ENCODE measurements around the gene FOXJ1. TPM values are rescaled to one million over a fixed set of nuclear protein-coding genes. Genes with fewer than 3 reads are reported as not detected.

The FOXJ1 gene
- total RNA-seq, 1 experiment from 2014 or later, result 0.26 TPM

DNA sequence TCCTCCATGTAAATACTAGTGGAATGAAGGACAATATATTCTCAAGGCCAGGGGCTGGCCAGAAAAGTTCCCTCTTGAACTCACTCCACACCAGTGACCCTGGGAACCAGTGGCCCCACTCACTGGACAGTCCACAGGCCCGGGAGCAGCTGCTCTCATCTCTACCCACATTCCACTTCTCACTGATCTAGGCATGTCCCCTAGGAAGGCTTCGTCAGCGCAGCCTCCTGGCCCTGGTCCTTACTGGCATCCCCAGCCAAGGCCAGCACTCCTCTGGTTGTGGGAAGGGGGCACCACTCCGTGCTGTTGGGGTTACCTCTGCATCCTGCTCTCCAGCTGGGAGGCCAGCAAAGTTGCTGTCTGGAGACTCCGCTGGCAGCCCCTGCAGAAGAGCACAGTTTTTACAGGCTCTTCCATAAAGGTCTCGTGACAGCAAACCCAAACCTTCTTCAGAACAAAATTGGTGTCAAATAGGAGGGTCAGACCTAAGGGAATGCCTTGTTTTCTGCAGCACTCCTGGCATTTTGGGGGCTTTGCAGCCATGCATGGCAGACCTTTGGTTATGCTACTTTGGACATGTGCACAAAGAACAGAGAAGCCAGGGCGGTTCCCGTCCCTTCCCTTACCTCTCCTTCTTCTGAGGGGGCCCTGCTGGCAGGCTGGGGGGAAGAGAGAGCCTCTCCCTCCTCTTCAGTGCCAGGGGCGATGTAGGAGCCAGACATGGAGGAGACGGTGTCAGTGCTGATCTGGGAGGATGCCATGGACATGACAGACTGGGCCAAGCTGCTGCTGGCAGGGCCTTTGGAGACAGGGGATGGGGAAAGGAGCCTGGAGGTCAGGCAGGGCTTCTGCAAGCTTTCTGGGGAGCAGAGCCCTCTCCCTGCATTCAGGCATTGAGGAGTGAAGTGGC, 14.1 kb upstream of the FOXJ1 start:
- Histone ChIP-seq H2AFZ (ENCODE audit: low read length) (no peak overlapping the region), H3K4me3 (ENCODE audit: low read length) (no peak overlapping the region), H3K9ac (ENCODE audit: low read length) (no peak overlapping the region), H3K4me1 (ENCODE audit: insufficient read depth, low read length) (no peaks in the 10 kb centered on the region; the same call in 1 of the 2 replicates), H3K79me2 (ENCODE audit: low read length) (no peaks in the 10 kb centered on the region), H3K36me3 (ENCODE audit: low read depth, low read length) (no peaks in the 10 kb centered on the region), H3K27me3 (ENCODE audit: low read length) (no peaks in the 10 kb centered on the region), H3K4me2 (ENCODE audit: low read length) (no peak overlapping the region), H3F3A (ENCODE audit: low read length, unreplicated experiment) (no peaks in the 10 kb centered on the region), H3K9me3 (ENCODE audit: low read length) (no peaks in the 10 kb centered on the region), H3K27ac (ENCODE audit: low read length) (no peak overlapping the region), H3K9me2 (replicated peaks; ENCODE audit: low read length) (no peaks in the 10 kb centered on the region), H4K20me1 (ENCODE audit: low read length) (no peaks in the 10 kb centered on the region)
- CTCF ChIA-PET, result no interaction called here
- POLR2A ChIA-PET (ENCODE audit: unreplicated experiment), result no interaction called here
- TF ChIP-seq EZH2 (IDR thresholded peaks at IDR 0.05; ENCODE audit: low read length, unreplicated experiment), result no peak
- TF ChIP-seq CTCF (conservative IDR thresholded peaks at IDR 0.05; ENCODE audit: low read depth, low read length), result no peak
- no peak for TF ChIP-seq EZH2phosphoT487 (IDR thresholded peaks at IDR 0.05; ENCODE audit: borderline replicate concordance, low read length)
- intact Hi-C loops (cut with micrococcal nuclease), result no loop called here
- DNase-seq, result no peak
- ATAC-seq, result no peak
- BruUV-seq (replicated peaks), result no TSS peak

DNA sequence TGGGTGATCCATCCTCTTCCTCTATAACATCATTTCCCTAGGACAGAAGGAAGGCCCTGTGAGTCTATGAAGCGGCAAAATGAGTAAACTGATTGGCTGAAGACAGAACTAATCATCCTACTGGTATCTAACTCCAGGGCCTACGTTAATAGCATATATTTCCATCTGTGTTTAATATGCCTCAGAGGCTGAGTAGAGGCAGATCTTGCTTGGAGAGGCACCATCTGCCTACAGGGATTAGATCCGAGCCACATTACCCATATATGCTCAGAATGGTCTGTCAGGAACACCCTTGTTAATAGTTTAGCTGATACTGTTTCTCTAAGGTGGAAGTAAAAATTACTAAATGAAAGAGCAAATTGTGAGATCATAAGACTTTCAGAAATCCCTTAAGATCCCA, 13.2 kb upstream of the FOXJ1 start:
- intact Hi-C loops (cut with micrococcal nuclease), result no loop called here
- H3K9ac ChIP-seq (ENCODE audit: low read length), result no peak overlapping the region
- H3K27me3 ChIP-seq (ENCODE audit: low read length), result no peaks in the 10 kb centered on the region
- H3K4me1 ChIP-seq (ENCODE audit: insufficient read depth, low read length), result no peaks in the 10 kb centered on the region; the same call in 1 of the 2 replicates
- POLR2A ChIA-PET (ENCODE audit: unreplicated experiment), result no interaction called here
- no peaks in the 10 kb centered on the region for H4K20me1 ChIP-seq (ENCODE audit: low read length)
- H3K27ac ChIP-seq (ENCODE audit: low read length), result no peak overlapping the region
- no peak for TF ChIP-seq EZH2phosphoT487 (IDR thresholded peaks at IDR 0.05; ENCODE audit: borderline replicate concordance, low read length)
- no peak for TF ChIP-seq CTCF (conservative IDR thresholded peaks at IDR 0.05; ENCODE audit: low read depth, low read length)
- TF ChIP-seq EZH2 (IDR thresholded peaks at IDR 0.05; ENCODE audit: low read length, unreplicated experiment), result no peak
- no peaks in the 10 kb centered on the region for H3K9me3 ChIP-seq (ENCODE audit: low read length)
- H3F3A ChIP-seq (ENCODE audit: low read length, unreplicated experiment), result no peaks in the 10 kb centered on the region
- no peak overlapping the region for H3K4me3 ChIP-seq (ENCODE audit: low read length)
- DNase-seq (no peak), ATAC-seq (no peak)
- no peaks in the 10 kb centered on the region for H3K79me2 ChIP-seq (ENCODE audit: low read length)
- no peaks in the 10 kb centered on the region for H3K36me3 ChIP-seq (ENCODE audit: low read depth, low read length)
- CTCF ChIA-PET, result no interaction called here
- H3K9me2 ChIP-seq (replicated peaks; ENCODE audit: low read length), result no peaks in the 10 kb centered on the region
- H2AFZ ChIP-seq (ENCODE audit: low read length), result no peak overlapping the region
- no TSS peak for BruUV-seq (replicated peaks)
- H3K4me2 ChIP-seq (ENCODE audit: low read length), result no peak overlapping the region

- Histone ChIP-seq H3K79me2 (ENCODE audit: low read length) (no peaks in the 10 kb centered on the region), H3K9me2 (replicated peaks; ENCODE audit: low read length) (no peaks in the 10 kb centered on the region), H3K27me3 (ENCODE audit: low read length) (no peaks in the 10 kb centered on the region), H3K9ac (ENCODE audit: low read length) (no peak overlapping the region), H3K4me3 (ENCODE audit: low read length) (no peak overlapping the region), H3K36me3 (ENCODE audit: low read depth, low read length) (no peaks in the 10 kb centered on the region), H4K20me1 (ENCODE audit: low read length) (no peaks in the 10 kb centered on the region), H2AFZ (ENCODE audit: low read length) (no peak overlapping the region), H3K4me1 (ENCODE audit: insufficient read depth, low read length) (no peaks in the 10 kb centered on the region; the same call in 1 of the 2 replicates), H3F3A (ENCODE audit: low read length, unreplicated experiment) (no peaks in the 10 kb centered on the region), H3K4me2 (ENCODE audit: low read length) (no peak overlapping the region), H3K27ac (ENCODE audit: low read length) (no peak overlapping the region), H3K9me3 (ENCODE audit: low read length) (no peaks in the 10 kb centered on the region)
- CTCF ChIA-PET, result interaction anchor here (1.1 kb wide), 1 partner anchor 126 kb away, joined by 8 read pairs; no protein-coding TSS in a partner anchor
- TF ChIP-seq CTCF (conservative IDR thresholded peaks at IDR 0.05; ENCODE audit: low read depth, low read length) (no peak), EZH2phosphoT487 (IDR thresholded peaks at IDR 0.05; ENCODE audit: borderline replicate concordance, low read length) (no peak), EZH2 (IDR thresholded peaks at IDR 0.05; ENCODE audit: low read length, unreplicated experiment) (no peak)
- BruUV-seq (replicated peaks), result no TSS peak
- intact Hi-C loops (cut with micrococcal nuclease), result no loop called here
- POLR2A ChIA-PET (ENCODE audit: unreplicated experiment), result no interaction called here
- ATAC-seq (no peak), DNase-seq (no peak)
These were observed 12.6 kb upstream of the FOXJ1 start for GRCh38 chr17:76153640-76154039.

All from PC-3 (cell line).